ENCODE results near the gene TXNDC16. TPM values are rescaled to one million over a fixed set of nuclear protein-coding genes. Genes with fewer than 3 reads are reported as not detected.

Gene TXNDC16
- total RNA-seq, 3 donors from 2014 or later, result 8.6 to 10.3 (median 9.7) TPM

- intact Hi-C loops (cut with DNase I, micrococcal nuclease), result no loop called here
- DNase-seq (no peak), ATAC-seq (no peak)
- Histone ChIP-seq H3K9me3 (no peaks in the 10 kb centered on the region), H3K4me3 (no peak overlapping the region), H3K36me3 (ENCODE audit: low read depth) (no peaks in the 10 kb centered on the region), H3K4me1 (ENCODE audit: low read depth) (peaks cover 6% of the 10 kb centered on the region)
- no peak for TF ChIP-seq CTCF (IDR thresholded peaks at IDR 0.05)
Observed at GRCh38 chr14:52447236-52447635, 105.1 kb downstream of the TXNDC16 start.

- Histone ChIP-seq H3K4me3 (no peak overlapping the region), H3K4me1 (ENCODE audit: low read depth) (peaks cover 10% of the 10 kb centered on the region), H3K9me3 (no peaks in the 10 kb centered on the region), H3K36me3 (ENCODE audit: low read depth) (no peaks in the 10 kb centered on the region)
- DNase-seq (peak in 2 of 3 donors; percentile 49 to 65), ATAC-seq (peak; percentile 73)
- no peak for TF ChIP-seq CTCF (IDR thresholded peaks at IDR 0.05)
- intact Hi-C loops (cut with DNase I, micrococcal nuclease), result no loop called here
Observed at GRCh38 chr14:52446355-52446754, 106.0 kb downstream of the TXNDC16 start.

- TF ChIP-seq CTCF (IDR thresholded peaks at IDR 0.05), result no peak
- no peak overlapping the region for H3K4me3 ChIP-seq
- intact Hi-C loops (cut with DNase I, micrococcal nuclease), result no loop called here
- no peak for ATAC-seq
- H3K36me3 ChIP-seq (ENCODE audit: low read depth), result no peaks in the 10 kb centered on the region
- H3K9me3 ChIP-seq, result no peaks in the 10 kb centered on the region
- no peak for DNase-seq
- peaks cover 10% of the 10 kb centered on the region for H3K4me1 ChIP-seq (ENCODE audit: low read depth)
Observed at GRCh38 chr14:52443506-52443905, 108.8 kb downstream of the TXNDC16 start.

GRCh38 chr14:52442602-52443001 is 109.7 kb downstream of the TXNDC16 start:
- no peak for DNase-seq
- TF ChIP-seq CTCF (IDR thresholded peaks at IDR 0.05), result no peak
- intact Hi-C loops (cut with DNase I, micrococcal nuclease), result no loop called here
- Histone ChIP-seq H3K9me3 (no peaks in the 10 kb centered on the region), H3K4me1 (ENCODE audit: low read depth) (peaks cover 10% of the 10 kb centered on the region), H3K4me3 (no peak overlapping the region), H3K36me3 (ENCODE audit: low read depth) (no peaks in the 10 kb centered on the region)
- ATAC-seq, result peak; percentile 68

GRCh38 chr14:52442166-52442565 is 110.1 kb downstream of the TXNDC16 start:
- no peak for ATAC-seq
- no peak for TF ChIP-seq CTCF (IDR thresholded peaks at IDR 0.05)
- no peak overlapping the region for H3K4me3 ChIP-seq
- peaks cover 10% of the 10 kb centered on the region for H3K4me1 ChIP-seq (ENCODE audit: low read depth)
- H3K36me3 ChIP-seq (ENCODE audit: low read depth), result no peaks in the 10 kb centered on the region
- intact Hi-C loops (cut with DNase I, micrococcal nuclease), result no loop called here
- H3K9me3 ChIP-seq, result no peaks in the 10 kb centered on the region
- no peak for DNase-seq

GRCh38 chr14:52439476-52439875 is 112.8 kb downstream of the TXNDC16 start:
- no peaks in the 10 kb centered on the region for H3K9me3 ChIP-seq
- DNase-seq (no peak), ATAC-seq (no peak)
- intact Hi-C loops (cut with DNase I, micrococcal nuclease), result no loop called here
- no peaks in the 10 kb centered on the region for H3K36me3 ChIP-seq (ENCODE audit: low read depth)
- TF ChIP-seq CTCF (IDR thresholded peaks at IDR 0.05), result no peak
- peaks cover 10% of the 10 kb centered on the region for H3K4me1 ChIP-seq (ENCODE audit: low read depth)
- H3K4me3 ChIP-seq, result no peak overlapping the region
